ENCODE data around the gene SYTL3. TPM values are rescaled to one million over a fixed set of nuclear protein-coding genes. Genes with fewer than 3 reads are reported as not detected.

SYTL3 gene
- total and polyA plus RNA-seq, 10 of the 15 experiments (the other 5 are each of a cell fraction or from before 2014, with no cell fraction given), result 3.3 to 12.1 (median 6.9) TPM

DNA sequence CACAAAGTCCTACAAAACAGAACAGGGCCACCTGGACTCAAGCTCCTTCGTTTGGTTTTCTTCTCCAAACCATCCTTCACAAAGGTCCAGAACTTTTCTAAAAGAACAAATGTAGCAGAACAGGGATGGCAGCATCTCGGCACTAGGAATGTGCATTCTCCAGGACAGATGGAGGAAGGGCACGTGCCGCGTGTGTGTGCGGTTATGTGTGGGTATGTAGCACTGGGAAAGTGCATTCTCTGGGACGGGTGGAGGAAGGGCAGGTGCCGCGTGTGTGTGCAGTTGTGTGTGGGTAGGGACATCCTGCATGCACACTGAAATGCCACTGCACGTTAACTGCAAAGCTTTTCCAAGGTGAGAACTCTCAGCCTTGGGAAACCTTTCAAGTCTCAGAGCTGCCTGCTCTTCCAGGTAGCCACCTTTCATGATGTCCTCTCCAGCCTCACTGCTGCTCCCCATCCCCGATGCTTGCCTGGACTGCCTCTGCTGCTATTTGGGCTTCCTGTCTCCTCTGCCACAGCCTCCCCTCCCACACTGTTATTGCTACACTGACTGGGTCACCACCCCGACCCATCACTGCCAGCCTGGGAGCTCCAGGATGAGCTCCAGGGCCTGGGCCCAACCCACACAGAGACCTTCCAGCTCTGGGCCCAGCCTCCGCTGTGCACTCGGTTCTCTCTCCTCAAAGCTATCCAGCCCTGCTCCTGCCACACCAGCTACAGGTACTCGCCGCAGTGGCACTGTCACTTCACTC lies 121.7 kb downstream of the SYTL3 start:
- ChIA-PET RAD21 (ENCODE audit: unreplicated experiment) (no interaction called here), SMC1A (ENCODE audit: uncharacterized antibody, unreplicated experiment) (interaction anchor here (0.8 to 1.1 kb wide), 2 partner anchors 14 to 227 kb away, joined by 3 read pairs; no protein-coding TSS in a partner anchor), POLR2A (interaction anchor here (0.6 kb wide), 1 partner anchor 19 kb away, joined by 6 read pairs; no protein-coding TSS in a partner anchor), CTCF (interaction anchor here (1.0 kb wide), 1 partner anchor 201 kb away, joined by 3 read pairs; no protein-coding TSS in a partner anchor)
- Histone ChIP-seq H3K79me2 (ENCODE audit: control insufficient read depth, insufficient read depth, low read length) (no peaks in the 10 kb centered on the region; the same call in 1 of the 2 replicates), H3K4me2 (ENCODE audit: control insufficient read depth, insufficient read depth) (no peak overlapping the region), H3K4me3 (no peak overlapping the region), H2AFZ (ENCODE audit: control insufficient read depth, low read depth, low read length) (no peak overlapping the region), H3K27ac (ENCODE audit: control insufficient read depth, insufficient read depth) (no peak overlapping the region), H3K9ac (ENCODE audit: control insufficient read depth, insufficient read depth, low read length) (no peak overlapping the region), H3K9me3 (replicated peaks; ENCODE audit: control insufficient read depth, insufficient read depth, low read length) (no peaks in the 10 kb centered on the region), H3K4me1 (ENCODE audit: control insufficient read depth, insufficient read depth, low read length) (no peaks in the 10 kb centered on the region), H3K27me3 (replicated peaks in 1 of 2; ENCODE audit: control insufficient read depth in 2 of 2, insufficient read depth in 2 of 2, low read length in 1 of 2) (no peaks in the 10 kb centered on the region), H4K20me1 (ENCODE audit: control insufficient read depth, insufficient read depth) (no peaks in the 10 kb centered on the region; the same call in 1 of the 2 replicates), H3K36me3 (ENCODE audit: control insufficient read depth in 2 of 2, insufficient read depth in 2 of 2, low read length in 1 of 2) (peaks cover 71 to 72% of the 10 kb centered on the region in 2 experiments)
- intact Hi-C loops (cut with micrococcal nuclease; ENCODE audit: unreplicated experiment), result no loop called here
- in situ Hi-C loops (cut with MboI), result no loop called here
- 85% methylated on average over 16 of the region's 16 CpGs for WGBS (ENCODE audit: insufficient coverage, insufficient replicate concordance, low lambda C conversion rate, missing lambda C conversion rate)
- no peak for DNase-seq (ENCODE audit: low read depth, low spot score)
- no peak for FAIRE-seq
- BruUV-seq (replicated peaks), result no TSS peak
- no peak for ATAC-seq
- TF ChIP-seq USF2 (IDR thresholded peaks at IDR 0.05; ENCODE audit: borderline replicate concordance, low read depth, low read length) (no peak), PML (IDR thresholded peaks at IDR 0.05; ENCODE audit: low read length) (no peak), RELA (IDR thresholded peaks at IDR 0.05; ENCODE audit: borderline replicate concordance, partially characterized antibody) (no peak), ZNF24 (IDR thresholded peaks at IDR 0.05) (no peak), POLR2AphosphoS2 (IDR thresholded peaks at IDR 0.05; ENCODE audit: low read depth, low read length) (no peak)
- TF ChIP-seq, protein P1, sequence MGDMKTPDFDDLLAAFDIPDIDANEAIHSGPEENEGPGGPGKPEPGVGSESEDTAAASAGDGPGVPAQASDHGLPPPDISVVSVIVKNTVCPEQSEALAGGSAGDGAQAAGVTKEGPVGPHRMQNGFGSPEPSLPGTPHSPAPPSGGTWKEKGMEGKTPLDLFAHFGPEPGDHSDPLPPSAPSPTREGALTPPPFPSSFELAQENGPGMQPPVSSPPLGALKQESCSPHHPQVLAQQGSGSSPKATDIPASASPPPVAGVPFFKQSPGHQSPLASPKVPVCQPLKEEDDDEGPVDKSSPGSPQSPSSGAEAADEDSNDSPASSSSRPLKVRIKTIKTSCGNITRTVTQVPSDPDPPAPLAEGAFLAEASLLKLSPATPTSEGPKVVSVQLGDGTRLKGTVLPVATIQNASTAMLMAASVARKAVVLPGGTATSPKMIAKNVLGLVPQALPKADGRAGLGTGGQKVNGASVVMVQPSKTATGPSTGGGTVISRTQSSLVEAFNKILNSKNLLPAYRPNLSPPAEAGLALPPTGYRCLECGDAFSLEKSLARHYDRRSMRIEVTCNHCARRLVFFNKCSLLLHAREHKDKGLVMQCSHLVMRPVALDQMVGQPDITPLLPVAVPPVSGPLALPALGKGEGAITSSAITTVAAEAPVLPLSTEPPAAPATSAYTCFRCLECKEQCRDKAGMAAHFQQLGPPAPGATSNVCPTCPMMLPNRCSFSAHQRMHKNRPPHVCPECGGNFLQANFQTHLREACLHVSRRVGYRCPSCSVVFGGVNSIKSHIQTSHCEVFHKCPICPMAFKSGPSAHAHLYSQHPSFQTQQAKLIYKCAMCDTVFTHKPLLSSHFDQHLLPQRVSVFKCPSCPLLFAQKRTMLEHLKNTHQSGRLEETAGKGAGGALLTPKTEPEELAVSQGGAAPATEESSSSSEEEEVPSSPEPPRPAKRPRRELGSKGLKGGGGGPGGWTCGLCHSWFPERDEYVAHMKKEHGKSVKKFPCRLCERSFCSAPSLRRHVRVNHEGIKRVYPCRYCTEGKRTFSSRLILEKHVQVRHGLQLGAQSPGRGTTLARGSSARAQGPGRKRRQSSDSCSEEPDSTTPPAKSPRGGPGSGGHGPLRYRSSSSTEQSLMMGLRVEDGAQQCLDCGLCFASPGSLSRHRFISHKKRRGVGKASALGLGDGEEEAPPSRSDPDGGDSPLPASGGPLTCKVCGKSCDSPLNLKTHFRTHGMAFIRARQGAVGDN (IDR thresholded peaks at IDR 0.05), result no peak
- TF ChIP-seq, protein P2, sequence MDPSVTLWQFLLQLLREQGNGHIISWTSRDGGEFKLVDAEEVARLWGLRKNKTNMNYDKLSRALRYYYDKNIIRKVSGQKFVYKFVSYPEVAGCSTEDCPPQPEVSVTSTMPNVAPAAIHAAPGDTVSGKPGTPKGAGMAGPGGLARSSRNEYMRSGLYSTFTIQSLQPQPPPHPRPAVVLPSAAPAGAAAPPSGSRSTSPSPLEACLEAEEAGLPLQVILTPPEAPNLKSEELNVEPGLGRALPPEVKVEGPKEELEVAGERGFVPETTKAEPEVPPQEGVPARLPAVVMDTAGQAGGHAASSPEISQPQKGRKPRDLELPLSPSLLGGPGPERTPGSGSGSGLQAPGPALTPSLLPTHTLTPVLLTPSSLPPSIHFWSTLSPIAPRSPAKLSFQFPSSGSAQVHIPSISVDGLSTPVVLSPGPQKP (IDR thresholded peaks at IDR 0.05; ENCODE audit: low read depth, low read length), result no peak
- TF ChIP-seq, protein P3, sequence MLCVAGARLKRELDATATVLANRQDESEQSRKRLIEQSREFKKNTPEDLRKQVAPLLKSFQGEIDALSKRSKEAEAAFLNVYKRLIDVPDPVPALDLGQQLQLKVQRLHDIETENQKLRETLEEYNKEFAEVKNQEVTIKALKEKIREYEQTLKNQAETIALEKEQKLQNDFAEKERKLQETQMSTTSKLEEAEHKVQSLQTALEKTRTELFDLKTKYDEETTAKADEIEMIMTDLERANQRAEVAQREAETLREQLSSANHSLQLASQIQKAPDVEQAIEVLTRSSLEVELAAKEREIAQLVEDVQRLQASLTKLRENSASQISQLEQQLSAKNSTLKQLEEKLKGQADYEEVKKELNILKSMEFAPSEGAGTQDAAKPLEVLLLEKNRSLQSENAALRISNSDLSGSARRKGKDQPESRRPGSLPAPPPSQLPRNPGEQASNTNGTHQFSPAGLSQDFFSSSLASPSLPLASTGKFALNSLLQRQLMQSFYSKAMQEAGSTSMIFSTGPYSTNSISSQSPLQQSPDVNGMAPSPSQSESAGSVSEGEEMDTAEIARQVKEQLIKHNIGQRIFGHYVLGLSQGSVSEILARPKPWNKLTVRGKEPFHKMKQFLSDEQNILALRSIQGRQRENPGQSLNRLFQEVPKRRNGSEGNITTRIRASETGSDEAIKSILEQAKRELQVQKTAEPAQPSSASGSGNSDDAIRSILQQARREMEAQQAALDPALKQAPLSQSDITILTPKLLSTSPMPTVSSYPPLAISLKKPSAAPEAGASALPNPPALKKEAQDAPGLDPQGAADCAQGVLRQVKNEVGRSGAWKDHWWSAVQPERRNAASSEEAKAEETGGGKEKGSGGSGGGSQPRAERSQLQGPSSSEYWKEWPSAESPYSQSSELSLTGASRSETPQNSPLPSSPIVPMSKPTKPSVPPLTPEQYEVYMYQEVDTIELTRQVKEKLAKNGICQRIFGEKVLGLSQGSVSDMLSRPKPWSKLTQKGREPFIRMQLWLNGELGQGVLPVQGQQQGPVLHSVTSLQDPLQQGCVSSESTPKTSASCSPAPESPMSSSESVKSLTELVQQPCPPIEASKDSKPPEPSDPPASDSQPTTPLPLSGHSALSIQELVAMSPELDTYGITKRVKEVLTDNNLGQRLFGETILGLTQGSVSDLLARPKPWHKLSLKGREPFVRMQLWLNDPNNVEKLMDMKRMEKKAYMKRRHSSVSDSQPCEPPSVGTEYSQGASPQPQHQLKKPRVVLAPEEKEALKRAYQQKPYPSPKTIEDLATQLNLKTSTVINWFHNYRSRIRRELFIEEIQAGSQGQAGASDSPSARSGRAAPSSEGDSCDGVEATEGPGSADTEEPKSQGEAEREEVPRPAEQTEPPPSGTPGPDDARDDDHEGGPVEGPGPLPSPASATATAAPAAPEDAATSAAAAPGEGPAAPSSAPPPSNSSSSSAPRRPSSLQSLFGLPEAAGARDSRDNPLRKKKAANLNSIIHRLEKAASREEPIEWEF (IDR thresholded peaks at IDR 0.05; ENCODE audit: insufficient replicate concordance, low read depth, low read length), result no peak

Measured in GM12878 (cell line).